K562 (cell line): ENCODE measurements around the gene ICA1. TPM values are rescaled to one million over a fixed set of nuclear protein-coding genes. Genes with fewer than 3 reads are reported as not detected.

ENCODE experiments used
- ATAC-seq: fragments of 200-7000 bp; cut with Tn5 transposase; 3 replicates; pipeline ENCODE4 v1.9.1; 2020; ENCODE audit warnings: moderate library complexity
- BruUV-seq: library from RNA; stranded (reverse); fragments of 400-500 nt; replicated peaks from 2 replicates; lab custom pipeline; 2021; lab: Mats Ljungman, UMichigan
- CTCF ChIA-PET: fragments of 300-600 bp; formaldehyde crosslinking; extraction: SDS; loops from one replicate; lab custom pipeline; 2021; ENCODE audit warnings: low intra/inter-chr PET ratio; lab: Yijun Ruan, JAX
- POLR2A ChIA-PET: fragments of 300-600, 350-650 bp; sonication (Branson Sonifier 250); formaldehyde crosslinking; extraction: SDS; loops from one replicate; lab custom pipeline; 2021; ENCODE audit warnings: antibody characterized with exemption, inconsistent platforms; lab: Yijun Ruan, JAX
- DNase-seq, 4 experiments: peaks; one replicate each; pipeline versions ENCODE4 v3.0.0 to v3.0.0-alpha.2; 2011 to 2018; ENCODE audit warnings: low spot score in 3 of 4, mixed read lengths in 3 of 4; ENCODE audit errors: extremely low read depth in 1 of 4
- FAIRE-seq: peaks from 2 replicates; lab custom pipeline; 2011; peaks lifted over from hg19 to GRCh38; lab: Jason Lieb, UNC
- H2AFZ ChIP-seq: 2 replicates; pipeline ENCODE4 v1.6.0; 2011; ENCODE audit warnings: low read depth, low read length, control low read depth, inconsistent platforms
- H3K27ac ChIP-seq: fragments of 200-600 bp; 3 replicates; pipeline ENCODE4 v1.8.0; 2011; ENCODE audit warnings: low read depth, mild to moderate bottlenecking, control low read depth, inconsistent platforms, low read length, moderate library complexity, mixed read lengths; ENCODE audit errors: extremely low read depth
- H3K27me3 ChIP-seq, 2 experiments: fragments of 300-600 bp in 1 of 2; 2 replicates in 1 of 2; 3 replicates in 1 of 2; pipeline versions ENCODE4 v1.6.0 to v1.8.0; 2011; ENCODE audit warnings: inconsistent platforms in 2 of 2, low read length in 2 of 2, mild to moderate bottlenecking in 1 of 2, mixed read lengths in 1 of 2, moderate library complexity in 1 of 2; ENCODE audit not compliant: control insufficient read depth in 2 of 2, insufficient read depth in 2 of 2
- H3K36me3 ChIP-seq: fragments of 300-600 bp; 3 replicates; pipeline ENCODE4 v1.8.0; 2011; ENCODE audit warnings: mild to moderate bottlenecking, low read length, inconsistent platforms; ENCODE audit not compliant: control insufficient read depth, insufficient read depth
- H3K4me1 ChIP-seq, 2 experiments: fragments of 200-600 bp in 1 of 2; replicated peaks in 1 of 2; 2 replicates in 1 of 2; 3 replicates in 1 of 2; pipeline versions ENCODE4 v1.5.1 to v1.8.0; 2011; ENCODE audit warnings: inconsistent platforms in 2 of 2, low read length in 2 of 2, mild to moderate bottlenecking in 1 of 2, mixed read lengths in 1 of 2, moderate library complexity in 1 of 2; ENCODE audit not compliant: control insufficient read depth in 2 of 2, insufficient read depth in 2 of 2
- H3K4me2 ChIP-seq: 2 replicates; pipeline ENCODE4 v1.6.1; 2011; ENCODE audit warnings: low read length, control low read depth, inconsistent platforms, mixed read lengths; ENCODE audit not compliant: insufficient read depth
- H3K4me3 ChIP-seq: fragments of 200-600 bp; sonication (generic), shearing (Covaris generic); 2 replicates; pipeline ENCODE4 v1.5.1; 2016; ENCODE audit warnings: control low read depth, inconsistent platforms
- H3K79me2 ChIP-seq: fragments of 200-600 bp; 3 replicates; pipeline ENCODE4 v1.8.0; 2011; ENCODE audit warnings: low read length, inconsistent platforms; ENCODE audit not compliant: control insufficient read depth, insufficient read depth
- H3K9ac ChIP-seq, 2 experiments: 2 replicates each; pipeline versions ENCODE4 v1.6.0 to v1.6.1; 2011; ENCODE audit warnings: low read depth in 2 of 2, low read length in 2 of 2, control low read depth in 1 of 2, inconsistent platforms in 1 of 2, mild to moderate bottlenecking in 1 of 2, mixed read lengths in 1 of 2; ENCODE audit not compliant: insufficient read depth in 1 of 2
- H3K9me1 ChIP-seq: one replicate; pipeline ENCODE4 v1.6.0; 2011; ENCODE audit warnings: inconsistent platforms, mild to moderate bottlenecking, low read length, moderate library complexity; ENCODE audit not compliant: control insufficient read depth, insufficient read depth
- H3K9me3 ChIP-seq: replicated peaks from 2 replicates; pipeline ENCODE4 v1.5.1; 2011; ENCODE audit warnings: low read depth, low read length, inconsistent platforms; ENCODE audit not compliant: control insufficient read depth, insufficient read depth
- H4K20me1 ChIP-seq: replicated peaks from 2 replicates; pipeline ENCODE4 v1.6.1; 2011; ENCODE audit warnings: low read length, inconsistent platforms, mixed read lengths; ENCODE audit not compliant: control insufficient read depth, insufficient read depth
- ASH1L ChIP-seq: fragments of 450-650 bp; IDR thresholded peaks from 2 replicates; pipeline ENCODE4 v1.6.1; 2018; ENCODE audit warnings: borderline replicate concordance, mild to moderate bottlenecking, low read depth; ENCODE audit not compliant: partially characterized antibody
- CTBP1 ChIP-seq: fragments of 450-650 bp; IDR thresholded peaks from 2 replicates; pipeline ENCODE4 v1.6.1; 2016; ENCODE audit warnings: borderline replicate concordance
- HDAC2 ChIP-seq: fragments of 450-650 bp; IDR thresholded peaks from 2 replicates; pipeline ENCODE4 v1.6.1; 2016; ENCODE audit warnings: mild to moderate bottlenecking
- ZNF263 ChIP-seq: sonication (generic); formaldehyde crosslinking; IDR thresholded peaks from 2 replicates; pipeline ENCODE4 v1.8.0; 2022; ENCODE audit warnings: mild to moderate bottlenecking, missing genetic modification reagents, borderline replicate concordance
- WGBS: fragments of 100-300 bp; shearing (Covaris generic); methylation state at CpG from one replicate; pipeline ENCODE4 v1.1.6; 2016; ENCODE audit warnings: low coverage, mixed read lengths; ENCODE audit not compliant: insufficient coverage; ENCODE audit errors: missing lambda C conversion rate; 5-methylcytosine and 5-hydroxymethylcytosine counted together
- in situ Hi-C: fragments of 300-500 bp; cut with MboI; formaldehyde crosslinking; loops from 4 replicates; pipeline ENCODE4 v1.15.0; 2018; ENCODE audit warnings: inconsistent platforms, mixed read lengths
- intact Hi-C: fragments of 100-400 bp; cut with micrococcal nuclease; formaldehyde crosslinking; loops from 2 replicates; pipeline ENCODE4 v1.14.2; 2022
- polyA plus RNA-seq, 8 experiments: library from polyadenylated mRNA; depleted of rRNA in 4 of 8; stranded (reverse) in 5 of 8; unstranded in 3 of 8; fragments of >200 nt; fragmentation: Nextera tagmentation in 2 of 8; fragmentation: Illumina TruSeq in 1 of 8; extraction: Ambion mirVana in 2 of 8; extraction: Trizol in 1 of 8; gene quantifications; 2 replicates each; pipeline versions ENCODE4 v1.2.1 to v1.2.3, GENCODE V29; 2011 to 2014; ENCODE audit warnings: inconsistent platforms in 1 of 8, missing spikeins in 1 of 8
- total RNA-seq, 7 experiments: library from RNA; depleted of rRNA in 6 of 7; stranded (reverse); fragments of >200 nt in 6 of 7; fragmentation: Illumina TruSeq in 2 of 7; extraction: Trizol in 2 of 7; gene quantifications; 2 replicates each; pipeline versions ENCODE4 v1.2.1 to v1.2.3, GENCODE V29; 2011 to 2021; ENCODE audit warnings: low replicate concordance in 1 of 7
- TF ChIP-seq, protein P1 (sequence below): sonication (generic); formaldehyde crosslinking; IDR thresholded peaks from 2 replicates; pipeline ENCODE4 v1.8.0; 2023; ENCODE audit warnings: mild to moderate bottlenecking, missing genetic modification reagents
- TF ChIP-seq, protein P2 (sequence below): sonication (generic); formaldehyde crosslinking; IDR thresholded peaks from 2 replicates; pipeline ENCODE4 v1.8.0; 2023; ENCODE audit warnings: missing genetic modification reagents, mild to moderate bottlenecking, borderline replicate concordance

Gene ICA1
- total and polyA plus RNA-seq, 9 of the 15 experiments (the other 6 are each of a cell fraction or from before 2014, with no cell fraction given) = 7.1 to 22.3 (median 16.4) TPM

- 67% methylated on average over 4 of the region's 4 CpGs for WGBS
- Histone ChIP-seq H3K9me1 (no peaks in the 10 kb centered on the region), H3K27me3 (no peaks in the 10 kb centered on the region), H3K9me3 (no peaks in the 10 kb centered on the region), H3K4me3 (no peak overlapping the region), H3K9ac (no peak overlapping the region), H2AFZ (no peak overlapping the region), H3K27ac (no peak overlapping the region), H3K79me2 (no peaks in the 10 kb centered on the region), H3K36me3 (no peaks in the 10 kb centered on the region), H3K4me1 (no peaks in the 10 kb centered on the region; a peak in 2 of 5 replicates), H4K20me1 (no peaks in the 10 kb centered on the region), H3K4me2 (no peak overlapping the region)
- DNase-seq (no peak), FAIRE-seq (no peak), ATAC-seq (no peak)
- ChIA-PET CTCF (no interaction called here), POLR2A (interaction anchor here (1.0 kb wide), 1 partner anchor 12 kb away, joined by 4 read pairs; no protein-coding TSS in a partner anchor)
- intact Hi-C loops = no loop called here
- in situ Hi-C loops = no loop called here
- TF ChIP-seq, protein P1, sequence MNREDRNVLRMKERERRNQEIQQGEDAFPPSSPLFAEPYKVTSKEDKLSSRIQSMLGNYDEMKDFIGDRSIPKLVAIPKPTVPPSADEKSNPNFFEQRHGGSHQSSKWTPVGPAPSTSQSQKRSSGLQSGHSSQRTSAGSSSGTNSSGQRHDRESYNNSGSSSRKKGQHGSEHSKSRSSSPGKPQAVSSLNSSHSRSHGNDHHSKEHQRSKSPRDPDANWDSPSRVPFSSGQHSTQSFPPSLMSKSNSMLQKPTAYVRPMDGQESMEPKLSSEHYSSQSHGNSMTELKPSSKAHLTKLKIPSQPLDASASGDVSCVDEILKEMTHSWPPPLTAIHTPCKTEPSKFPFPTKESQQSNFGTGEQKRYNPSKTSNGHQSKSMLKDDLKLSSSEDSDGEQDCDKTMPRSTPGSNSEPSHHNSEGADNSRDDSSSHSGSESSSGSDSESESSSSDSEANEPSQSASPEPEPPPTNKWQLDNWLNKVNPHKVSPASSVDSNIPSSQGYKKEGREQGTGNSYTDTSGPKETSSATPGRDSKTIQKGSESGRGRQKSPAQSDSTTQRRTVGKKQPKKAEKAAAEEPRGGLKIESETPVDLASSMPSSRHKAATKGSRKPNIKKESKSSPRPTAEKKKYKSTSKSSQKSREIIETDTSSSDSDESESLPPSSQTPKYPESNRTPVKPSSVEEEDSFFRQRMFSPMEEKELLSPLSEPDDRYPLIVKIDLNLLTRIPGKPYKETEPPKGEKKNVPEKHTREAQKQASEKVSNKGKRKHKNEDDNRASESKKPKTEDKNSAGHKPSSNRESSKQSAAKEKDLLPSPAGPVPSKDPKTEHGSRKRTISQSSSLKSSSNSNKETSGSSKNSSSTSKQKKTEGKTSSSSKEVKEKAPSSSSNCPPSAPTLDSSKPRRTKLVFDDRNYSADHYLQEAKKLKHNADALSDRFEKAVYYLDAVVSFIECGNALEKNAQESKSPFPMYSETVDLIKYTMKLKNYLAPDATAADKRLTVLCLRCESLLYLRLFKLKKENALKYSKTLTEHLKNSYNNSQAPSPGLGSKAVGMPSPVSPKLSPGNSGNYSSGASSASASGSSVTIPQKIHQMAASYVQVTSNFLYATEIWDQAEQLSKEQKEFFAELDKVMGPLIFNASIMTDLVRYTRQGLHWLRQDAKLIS (CRISPR knock-in tag) = no peak
- TF ChIP-seq CTBP1 (no peak), HDAC2 (no peak), ZNF263 (CRISPR knock-in tag) (no peak), ASH1L (no peak)
- TF ChIP-seq, protein P2, sequence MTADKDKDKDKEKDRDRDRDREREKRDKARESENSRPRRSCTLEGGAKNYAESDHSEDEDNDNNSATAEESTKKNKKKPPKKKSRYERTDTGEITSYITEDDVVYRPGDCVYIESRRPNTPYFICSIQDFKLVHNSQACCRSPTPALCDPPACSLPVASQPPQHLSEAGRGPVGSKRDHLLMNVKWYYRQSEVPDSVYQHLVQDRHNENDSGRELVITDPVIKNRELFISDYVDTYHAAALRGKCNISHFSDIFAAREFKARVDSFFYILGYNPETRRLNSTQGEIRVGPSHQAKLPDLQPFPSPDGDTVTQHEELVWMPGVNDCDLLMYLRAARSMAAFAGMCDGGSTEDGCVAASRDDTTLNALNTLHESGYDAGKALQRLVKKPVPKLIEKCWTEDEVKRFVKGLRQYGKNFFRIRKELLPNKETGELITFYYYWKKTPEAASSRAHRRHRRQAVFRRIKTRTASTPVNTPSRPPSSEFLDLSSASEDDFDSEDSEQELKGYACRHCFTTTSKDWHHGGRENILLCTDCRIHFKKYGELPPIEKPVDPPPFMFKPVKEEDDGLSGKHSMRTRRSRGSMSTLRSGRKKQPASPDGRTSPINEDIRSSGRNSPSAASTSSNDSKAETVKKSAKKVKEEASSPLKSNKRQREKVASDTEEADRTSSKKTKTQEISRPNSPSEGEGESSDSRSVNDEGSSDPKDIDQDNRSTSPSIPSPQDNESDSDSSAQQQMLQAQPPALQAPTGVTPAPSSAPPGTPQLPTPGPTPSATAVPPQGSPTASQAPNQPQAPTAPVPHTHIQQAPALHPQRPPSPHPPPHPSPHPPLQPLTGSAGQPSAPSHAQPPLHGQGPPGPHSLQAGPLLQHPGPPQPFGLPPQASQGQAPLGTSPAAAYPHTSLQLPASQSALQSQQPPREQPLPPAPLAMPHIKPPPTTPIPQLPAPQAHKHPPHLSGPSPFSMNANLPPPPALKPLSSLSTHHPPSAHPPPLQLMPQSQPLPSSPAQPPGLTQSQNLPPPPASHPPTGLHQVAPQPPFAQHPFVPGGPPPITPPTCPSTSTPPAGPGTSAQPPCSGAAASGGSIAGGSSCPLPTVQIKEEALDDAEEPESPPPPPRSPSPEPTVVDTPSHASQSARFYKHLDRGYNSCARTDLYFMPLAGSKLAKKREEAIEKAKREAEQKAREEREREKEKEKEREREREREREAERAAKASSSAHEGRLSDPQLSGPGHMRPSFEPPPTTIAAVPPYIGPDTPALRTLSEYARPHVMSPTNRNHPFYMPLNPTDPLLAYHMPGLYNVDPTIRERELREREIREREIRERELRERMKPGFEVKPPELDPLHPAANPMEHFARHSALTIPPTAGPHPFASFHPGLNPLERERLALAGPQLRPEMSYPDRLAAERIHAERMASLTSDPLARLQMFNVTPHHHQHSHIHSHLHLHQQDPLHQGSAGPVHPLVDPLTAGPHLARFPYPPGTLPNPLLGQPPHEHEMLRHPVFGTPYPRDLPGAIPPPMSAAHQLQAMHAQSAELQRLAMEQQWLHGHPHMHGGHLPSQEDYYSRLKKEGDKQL = no peak
- no TSS peak for BruUV-seq
Measured at GRCh38 chr7:8144856-8145255, 117.1 kb downstream of the ICA1 start.
